GM19025 (cell line): Measurements from ENCODE around the gene GAS5.
A peak's percentile ranks its signal among the peaks of the same experiment; 100 is the strongest.

Experiments
- ATAC-seq: cut with Tn5 transposase; IDR thresholded peaks from one replicate; pipeline ENCODE4 v1.9.1; 2021; ENCODE audit warnings: mild to moderate bottlenecking, low read depth, moderate library complexity; ENCODE audit not compliant: unreplicated experiment

Gene GAS5

DNA sequence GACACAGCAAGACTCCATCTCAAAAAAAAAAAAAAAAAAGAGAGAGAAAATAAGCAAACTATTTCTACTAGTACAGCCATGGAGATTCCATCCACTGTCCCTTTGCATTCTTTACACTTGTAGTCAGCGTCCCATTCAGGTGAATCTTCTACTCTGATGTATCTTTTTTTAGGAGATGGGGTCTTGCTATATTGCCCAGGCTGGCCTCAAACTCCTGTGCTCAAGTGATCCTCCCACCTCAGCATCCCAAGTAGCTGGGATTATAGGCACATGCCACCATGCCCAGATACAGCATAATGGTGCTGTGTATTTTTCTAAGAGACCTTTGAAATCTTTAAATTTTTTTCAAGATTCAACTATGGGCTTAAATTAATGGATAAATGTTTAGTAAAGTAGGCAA lies 35.0 kb downstream of the GAS5 start:
- no peak for ATAC-seq

DNA sequence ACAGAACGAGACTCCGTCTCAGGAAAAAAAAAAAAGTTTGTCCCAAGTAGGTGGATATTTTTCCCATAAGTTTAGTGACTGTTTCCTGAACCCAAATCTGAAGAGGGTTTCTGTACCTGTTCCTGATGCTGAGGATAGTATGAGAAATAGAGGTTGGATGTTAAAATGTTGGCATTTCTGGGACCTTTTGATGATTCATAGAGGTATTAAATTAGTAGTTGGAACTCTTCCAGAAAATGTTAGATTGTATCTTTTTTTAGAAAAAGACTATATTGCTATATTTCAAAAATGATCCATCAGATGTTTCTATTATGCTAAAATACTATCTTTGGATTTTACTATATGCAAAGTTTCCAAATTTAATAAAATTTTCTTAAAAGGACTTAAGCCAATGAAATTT lies 40.2 kb downstream of the GAS5 start:
- ATAC-seq, result no peak

DNA sequence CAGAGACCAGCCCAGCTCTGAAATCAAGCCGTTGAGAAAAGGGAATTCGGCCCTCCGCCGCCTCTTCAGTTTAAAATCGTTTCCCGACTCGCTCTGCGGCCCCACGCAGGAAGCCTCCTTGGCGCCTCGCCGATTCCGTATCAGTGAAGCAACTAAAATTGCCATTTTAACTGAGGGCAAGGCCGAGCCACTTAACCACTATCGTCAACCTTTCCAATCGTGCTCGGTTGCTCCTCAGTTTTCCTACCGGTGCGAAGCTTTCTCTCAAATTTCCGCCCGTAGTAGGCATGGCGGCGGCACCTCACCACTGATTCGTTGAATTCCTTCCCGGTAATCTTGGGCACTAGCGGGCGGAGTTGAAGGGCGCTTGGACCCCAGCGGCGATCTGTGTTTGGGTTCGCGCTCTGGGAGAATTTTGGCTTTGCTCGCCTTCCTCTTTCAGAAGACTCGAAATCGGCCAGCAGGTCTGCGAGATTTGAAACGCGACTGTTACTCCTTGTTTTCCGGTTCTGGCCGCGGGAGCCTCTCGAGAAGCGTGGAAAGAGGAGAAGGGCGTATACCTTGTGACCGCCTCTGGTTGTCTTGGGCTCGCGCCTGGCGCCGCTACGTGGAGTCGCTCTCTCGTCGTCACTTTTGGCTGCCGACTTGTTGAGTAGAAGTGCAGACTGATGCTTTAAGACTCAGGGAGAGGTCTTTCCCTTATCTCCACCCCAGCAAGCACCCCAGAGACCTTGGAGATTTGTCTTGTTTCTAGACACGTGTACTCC lies 43.3 kb downstream of the GAS5 start, which contains the start of the genes CENPL and DARS2:
CENPL (minus strand) TSS at position 569 of the 767 bp plus-strand sequence. CDS start 13,584 bp downstream, outside the sequence.
DARS2 (plus strand) TSS at position 359 of the 767 bp plus-strand sequence. CDS start 557 bp downstream, outside the sequence.
- ATAC-seq, result peak; percentile 81

DNA sequence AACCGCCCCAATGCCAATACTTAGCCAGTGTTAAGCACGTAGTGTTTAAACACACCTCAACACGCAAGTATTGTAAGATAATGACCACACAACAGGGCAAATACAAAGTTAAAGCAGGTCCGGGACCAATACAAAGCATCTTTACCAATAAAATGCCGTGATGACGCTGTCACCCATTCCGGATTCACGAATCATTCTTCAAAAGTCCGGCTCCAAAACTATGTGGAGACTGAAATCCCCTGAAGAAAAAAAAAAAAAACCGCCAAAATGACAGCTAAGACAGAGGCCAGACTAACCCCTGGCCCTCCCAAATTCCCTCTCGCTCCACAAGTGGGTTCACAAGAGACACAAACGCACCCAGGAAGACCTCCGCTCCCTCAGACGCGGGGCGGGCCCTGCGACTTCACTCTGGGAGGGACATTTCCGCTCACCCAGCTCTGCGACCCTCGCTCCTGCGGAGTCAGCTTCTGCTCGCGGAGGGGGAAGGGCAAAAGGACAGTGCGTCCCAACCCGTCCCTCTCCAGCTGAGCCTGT lies 43.9 kb downstream of the GAS5 start:
- ATAC-seq, result peak; percentile 41

DNA sequence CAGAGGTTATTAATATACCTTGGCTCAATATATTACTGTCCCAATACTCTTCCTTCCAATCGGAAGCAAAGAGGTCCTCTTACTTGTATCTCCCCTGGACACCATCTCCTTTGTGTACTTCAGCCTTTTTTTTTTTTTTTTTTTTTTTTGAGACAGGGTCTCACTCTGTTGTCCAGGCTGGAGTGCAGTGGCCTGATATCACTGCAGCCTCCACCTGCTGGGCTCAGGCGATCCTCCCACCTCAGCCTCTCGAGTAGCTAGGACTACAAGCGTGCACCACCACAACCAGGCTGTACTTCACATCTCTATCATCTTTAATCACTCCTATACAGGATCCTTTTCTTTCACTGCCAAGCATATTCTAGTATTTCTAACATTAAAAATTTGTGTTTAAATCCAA lies 46.1 kb downstream of the GAS5 start:
- ATAC-seq, result no peak

DNA sequence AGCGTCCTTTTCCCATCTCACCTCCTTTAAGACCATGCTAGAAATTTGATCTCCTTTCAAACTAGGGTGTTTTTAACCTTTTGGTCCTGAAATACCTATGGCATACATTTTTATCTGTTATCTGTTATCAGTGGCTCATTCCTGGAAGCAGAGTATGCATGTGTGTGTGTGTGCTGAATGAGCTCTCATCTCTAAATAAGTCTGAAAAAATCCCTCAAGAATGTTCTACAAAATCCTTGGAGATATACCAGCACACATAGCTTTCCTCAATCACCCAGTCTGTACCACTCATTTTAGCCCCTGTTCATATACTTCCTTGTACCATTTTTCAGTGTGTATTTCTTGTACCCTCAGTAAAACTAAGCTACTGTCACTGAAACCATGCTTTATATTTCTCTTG lies 49.3 kb downstream of the GAS5 start:
- no peak for ATAC-seq
